Activated CD8-positive, alpha-beta memory T cell treated with anti-CD3 and anti-CD28 coated beads, Interleukin-2, amount 10 ng/mL, durations not matched to agents 7 days and 5 days (primary cell): ENCODE measurements around the gene GRHL1. TPM values are rescaled to one million over a fixed set of nuclear protein-coding genes. Genes with fewer than 3 reads are reported as not detected.

Source experiments
- ATAC-seq: fragments of 150-1000 bp; cut with Tn5 transposase; one replicate; pipeline ENCODE4 v1.10.0; 2021; ENCODE audit warnings: moderate library complexity
- CTCF ChIA-PET: fragments of 350-600 bp; sonication (Branson Sonifier 250); formaldehyde crosslinking; loops from one replicate; lab custom pipeline; 2021; ENCODE audit warnings: antibody characterized with exemption; lab: Charles Lee
- DNase-seq: peaks from one replicate; pipeline ENCODE4 v3.0.0-alpha.2; 2020
- H3K27ac Mint-ChIP-seq: one replicate; pipeline ENCODE4 v1.8.0; 2021; ENCODE audit warnings: mild to moderate bottlenecking, mixed read lengths
- H3K27me3 Mint-ChIP-seq: one replicate; pipeline ENCODE4 v1.8.0; 2021; ENCODE audit warnings: mixed read lengths
- H3K36me3 Mint-ChIP-seq: one replicate; pipeline ENCODE4 v1.8.0; 2021; ENCODE audit warnings: mild to moderate bottlenecking, mixed read lengths
- H3K4me1 Mint-ChIP-seq: one replicate; pipeline ENCODE4 v1.8.0; 2021; ENCODE audit warnings: mixed read lengths
- H3K4me3 Mint-ChIP-seq: one replicate; pipeline ENCODE4 v1.8.0; 2021; ENCODE audit warnings: mild to moderate bottlenecking, moderate library complexity, mixed read lengths
- H3K9me3 Mint-ChIP-seq: one replicate; pipeline ENCODE4 v1.8.0; 2022; ENCODE audit warnings: low read depth, mixed read lengths
- total RNA-seq, 2 experiments: library from RNA; stranded (reverse); gene quantifications; one replicate each; pipeline ENCODE4 v1.2.3, GENCODE V29; 2021

Gene GRHL1
- total RNA-seq, 2 experiments from 2014 or later, result 0.64 to 1.0 TPM

GRCh38 chr2:9982891-9983290 is 31.4 kb downstream of the GRHL1 start:
- Mint-ChIP-seq H3K27ac (no peak overlapping the region), H3K4me3 (no peak overlapping the region), H3K4me1 (peaks cover 13% of the 10 kb centered on the region), H3K9me3 (no peaks in the 10 kb centered on the region), H3K36me3 (peaks cover 2% of the 10 kb centered on the region), H3K27me3 (peaks cover 35% of the 10 kb centered on the region)
- no peak for ATAC-seq
- CTCF ChIA-PET, result interaction anchor here (1.0 to 7.9 kb wide), 12 partner anchors 11 to 452 kb away, joined by 3 to 169 read pairs (median 12); no protein-coding TSS in a partner anchor
- DNase-seq, result no peak

GRCh38 chr2:9983401-9984216 is 32.1 kb downstream of the GRHL1 start:
- Mint-ChIP-seq H3K4me1 (peaks cover 13% of the 10 kb centered on the region), H3K27ac (no peak overlapping the region), H3K36me3 (no peaks in the 10 kb centered on the region), H3K27me3 (peaks cover 28% of the 10 kb centered on the region), H3K9me3 (no peaks in the 10 kb centered on the region), H3K4me3 (no peak overlapping the region)
- CTCF ChIA-PET, result interaction anchor here (0.8 to 7.9 kb wide), 41 partner anchors 10 to 752 kb away, joined by 3 to 169 read pairs (median 6); partner anchors contain the start of genes KLF11 and TAF1B
- ATAC-seq (no peak), DNase-seq (peak; percentile 18)

GRCh38 chr2:9984217-9984739 is 32.8 kb downstream of the GRHL1 start:
- Mint-ChIP-seq H3K27me3 (peaks cover 28% of the 10 kb centered on the region), H3K4me3 (no peak overlapping the region), H3K4me1 (peaks cover 13% of the 10 kb centered on the region), H3K9me3 (no peaks in the 10 kb centered on the region), H3K27ac (no peak overlapping the region), H3K36me3 (no peaks in the 10 kb centered on the region)
- ATAC-seq, result peak; percentile 78
- CTCF ChIA-PET, result interaction anchor here (0.6 to 7.9 kb wide), 47 partner anchors 9 to 751 kb away, joined by 3 to 169 read pairs (median 5); partner anchors contain the start of genes KLF11 and TAF1B
- DNase-seq, result no peak

GRCh38 chr2:9984871-9985480 is 33.5 kb downstream of the GRHL1 start:
- Mint-ChIP-seq H3K27me3 (peaks cover 25% of the 10 kb centered on the region), H3K4me3 (no peak overlapping the region), H3K9me3 (no peaks in the 10 kb centered on the region), H3K4me1 (peaks cover 11% of the 10 kb centered on the region), H3K36me3 (no peaks in the 10 kb centered on the region), H3K27ac (no peak overlapping the region)
- CTCF ChIA-PET, result interaction anchor here (0.5 to 7.9 kb wide), 44 partner anchors 9 to 751 kb away, joined by 3 to 169 read pairs (median 6); partner anchors contain the start of genes KLF11 and TAF1B
- ATAC-seq (no peak), DNase-seq (no peak)

- Mint-ChIP-seq H3K4me3 (no peak overlapping the region), H3K4me1 (peaks cover 4% of the 10 kb centered on the region), H3K27ac (no peak overlapping the region), H3K36me3 (no peaks in the 10 kb centered on the region), H3K9me3 (no peaks in the 10 kb centered on the region), H3K27me3 (peaks cover 23% of the 10 kb centered on the region)
- CTCF ChIA-PET, result interaction anchor here (0.5 to 7.9 kb wide), 14 partner anchors 11 to 423 kb away, joined by 3 to 169 read pairs (median 12); partner anchors contain the start of gene KLF11
- DNase-seq, result no peak
- no peak for ATAC-seq
Observed at GRCh38 chr2:9985531-9986328, 34.2 kb downstream of the GRHL1 start.

- Mint-ChIP-seq H3K27ac (no peak overlapping the region), H3K4me3 (no peak overlapping the region), H3K36me3 (no peaks in the 10 kb centered on the region), H3K27me3 (peaks cover 16% of the 10 kb centered on the region), H3K9me3 (no peaks in the 10 kb centered on the region), H3K4me1 (peaks cover 4% of the 10 kb centered on the region)
- no peak for ATAC-seq
- CTCF ChIA-PET, result interaction anchor here (1.0 to 7.9 kb wide), 3 partner anchors 8 to 175 kb away, joined by 3 to 169 read pairs (median 38); no protein-coding TSS in a partner anchor
- no peak for DNase-seq
Observed at GRCh38 chr2:9988320-9988719, 36.8 kb downstream of the GRHL1 start.

GRCh38 chr2:9990736-9991135 is 39.2 kb downstream of the GRHL1 start:
- Mint-ChIP-seq H3K9me3 (no peaks in the 10 kb centered on the region), H3K4me1 (peaks cover 12% of the 10 kb centered on the region), H3K4me3 (no peak overlapping the region), H3K36me3 (no peaks in the 10 kb centered on the region), H3K27me3 (peaks cover 7% of the 10 kb centered on the region), H3K27ac (no peak overlapping the region)
- DNase-seq (no peak), ATAC-seq (no peak)
- CTCF ChIA-PET, result interaction anchor here (1.5 to 2.1 kb wide), 3 partner anchors 9 to 177 kb away, joined by 3 to 6 read pairs (median 5); no protein-coding TSS in a partner anchor

- Mint-ChIP-seq H3K27ac (no peak overlapping the region), H3K4me1 (peaks cover 12% of the 10 kb centered on the region), H3K27me3 (peaks cover 7% of the 10 kb centered on the region), H3K36me3 (no peaks in the 10 kb centered on the region), H3K4me3 (no peak overlapping the region), H3K9me3 (no peaks in the 10 kb centered on the region)
- CTCF ChIA-PET, result interaction anchor here (1.5 to 2.1 kb wide), 3 partner anchors 10 to 178 kb away, joined by 3 to 6 read pairs (median 5); no protein-coding TSS in a partner anchor
- no peak for ATAC-seq
- no peak for DNase-seq
Observed at GRCh38 chr2:9991221-9991620, 39.7 kb downstream of the GRHL1 start.

- Mint-ChIP-seq H3K9me3 (no peaks in the 10 kb centered on the region), H3K36me3 (no peaks in the 10 kb centered on the region), H3K27me3 (peaks cover 8% of the 10 kb centered on the region), H3K4me1 (peaks cover 12% of the 10 kb centered on the region), H3K4me3 (no peak overlapping the region), H3K27ac (no peak overlapping the region)
- ATAC-seq, result no peak
- no peak for DNase-seq
- CTCF ChIA-PET, result interaction anchor here (1.0 to 1.7 kb wide), 3 partner anchors 40 to 178 kb away, joined by 3 to 6 read pairs (median 4); no protein-coding TSS in a partner anchor
Observed at GRCh38 chr2:9991829-9992273, 40.4 kb downstream of the GRHL1 start.

- Mint-ChIP-seq H3K9me3 (no peaks in the 10 kb centered on the region), H3K4me3 (no peak overlapping the region)
- DNase-seq, result no peak
Observed at GRCh38 chr2:9992427-9993187, 41.1 kb downstream of the GRHL1 start.

GRCh38 chr2:9993488-9994165 is 42.1 kb downstream of the GRHL1 start:
- CTCF ChIA-PET, result interaction anchor here (0.9 to 1.9 kb wide), 2 partner anchors 10 to 19 kb away, joined by 3 to 11 read pairs; no protein-coding TSS in a partner anchor
- peak; percentile 33 for ATAC-seq
- no peak overlapping the region for H3K4me3 Mint-ChIP-seq

More at GRCh38 chr2:9992427-9993187, 41.1 kb downstream of the GRHL1 start:
- Mint-ChIP-seq H3K27ac (no peak overlapping the region), H3K4me1 (peaks cover 12% of the 10 kb centered on the region), H3K27me3 (peaks cover 8% of the 10 kb centered on the region), H3K36me3 (no peaks in the 10 kb centered on the region)
- CTCF ChIA-PET, result interaction anchor here (1.0 to 1.9 kb wide), 4 partner anchors 9 to 179 kb away, joined by 3 to 11 read pairs (median 5); no protein-coding TSS in a partner anchor
- no peak for ATAC-seq

More at GRCh38 chr2:9993488-9994165, 42.1 kb downstream of the GRHL1 start:
- H3K27me3 Mint-ChIP-seq, result peaks cover 8% of the 10 kb centered on the region
- no peaks in the 10 kb centered on the region for H3K36me3 Mint-ChIP-seq
- DNase-seq, result no peak
- H3K9me3 Mint-ChIP-seq, result no peaks in the 10 kb centered on the region
- no peak overlapping the region for H3K27ac Mint-ChIP-seq
- peaks cover 12% of the 10 kb centered on the region for H3K4me1 Mint-ChIP-seq
